KMS-11 (cell line): ENCODE measurements around the gene MGRN1.

Experiments used
- H2AFZ ChIP-seq: fragments of 200-600 bp; sonication (generic); 2 replicates; pipeline ENCODE4 v1.6.1; 2016; ENCODE audit warnings: antibody characterized with exemption, mixed run types, low read depth
- H3K27ac ChIP-seq: fragments of 200-600 bp; sonication (generic); 2 replicates; pipeline ENCODE4 v1.6.1; 2016; ENCODE audit warnings: mild to moderate bottlenecking, mixed run types
- H3K27me3 ChIP-seq: fragments of 200-600 bp; sonication (generic); 2 replicates; pipeline ENCODE4 v1.6.1; 2017; ENCODE audit warnings: mild to moderate bottlenecking, low read depth, mixed run types, moderate library complexity; ENCODE audit not compliant: insufficient read depth
- H3K36me3 ChIP-seq: fragments of 200-600 bp; sonication (generic); 2 replicates; pipeline ENCODE4 v1.6.1; 2017; ENCODE audit warnings: mild to moderate bottlenecking, mixed run types; ENCODE audit not compliant: insufficient read depth
- H3K4me1 ChIP-seq: fragments of 200-600 bp; sonication (generic); 2 replicates; pipeline ENCODE4 v1.6.1; 2016; ENCODE audit warnings: mild to moderate bottlenecking, low read depth, mixed run types; ENCODE audit not compliant: poor library complexity, severe bottlenecking
- H3K4me2 ChIP-seq: fragments of 200-600 bp; sonication (generic); 2 replicates; pipeline ENCODE4 v1.7.0; 2016; ENCODE audit warnings: mild to moderate bottlenecking, mixed run types
- H3K4me3 ChIP-seq: fragments of 200-600 bp; sonication (generic); IDR thresholded peaks from 2 replicates; pipeline ENCODE4 v1.6.1; 2017; ENCODE audit warnings: low read depth, low read length, mixed read lengths; ENCODE audit not compliant: insufficient read depth
- H3K79me2 ChIP-seq: fragments of 200-600 bp; sonication (generic); 2 replicates; pipeline ENCODE4 v1.6.1; 2016; ENCODE audit warnings: low read depth, mixed run types; ENCODE audit not compliant: insufficient read depth
- H3K9ac ChIP-seq: fragments of 200-600 bp; sonication (generic); 2 replicates; pipeline ENCODE4 v1.6.1; 2016; ENCODE audit warnings: mild to moderate bottlenecking, mixed run types
- H4K20me1 ChIP-seq: fragments of 200-600 bp; sonication (generic); 2 replicates; pipeline ENCODE4 v1.6.1; 2016; ENCODE audit warnings: mild to moderate bottlenecking, mixed run types; ENCODE audit not compliant: insufficient read depth
- CTCF ChIP-seq: fragments of 200-600 bp; sonication (generic); conservative IDR thresholded peaks from 2 replicates; pipeline ENCODE4 v1.6.1; 2017; ENCODE audit warnings: low read depth, mild to moderate bottlenecking, antibody characterized with exemption, low read length, moderate library complexity, mixed read lengths

The MGRN1 gene

GRCh38 chr16:4696905-4697847 lies 72.5 kb downstream of the MGRN1 start:
- peaks cover 4% of the 10 kb centered on the region; the same call in 1 of the 2 replicates for H3K36me3 ChIP-seq
- TF ChIP-seq CTCF: no peak
- no peak overlapping the region for H3K9ac ChIP-seq
- H3K4me1 ChIP-seq: peaks cover 12% of the 10 kb centered on the region
- peaks cover 7% of the 10 kb centered on the region; the same call in 1 of the 2 replicates for H3K79me2 ChIP-seq
- H3K4me2 ChIP-seq: no peak overlapping the region
- no peaks in the 10 kb centered on the region for H3K27me3 ChIP-seq
- H3K4me3 ChIP-seq: no peak overlapping the region
- H3K27ac ChIP-seq: no peak overlapping the region
- no peaks in the 10 kb centered on the region for H4K20me1 ChIP-seq
- no peak overlapping the region for H2AFZ ChIP-seq

GRCh38 chr16:4697848-4698291 lies 73.2 kb downstream of the MGRN1 start:
- Histone ChIP-seq H3K4me2 (no peak overlapping the region), H3K27ac (no peak overlapping the region), H3K4me3 (no peak overlapping the region), H3K36me3 (peaks cover 4% of the 10 kb centered on the region; the same call in 1 of the 2 replicates), H3K79me2 (peaks cover 7% of the 10 kb centered on the region; the same call in 1 of the 2 replicates), H4K20me1 (no peaks in the 10 kb centered on the region), H3K4me1 (peaks cover 5% of the 10 kb centered on the region), H3K9ac (no peak overlapping the region), H3K27me3 (no peaks in the 10 kb centered on the region), H2AFZ (no peak overlapping the region)
- no peak for TF ChIP-seq CTCF

GRCh38 chr16:4698321-4699045 lies 73.9 kb downstream of the MGRN1 start:
- H3K36me3 ChIP-seq: peaks cover 4% of the 10 kb centered on the region; the same call in 1 of the 2 replicates
- TF ChIP-seq CTCF: no peak

GRCh38 chr16:4699046-4699556 lies 74.5 kb downstream of the MGRN1 start:
- no peak overlapping the region for H3K9ac ChIP-seq
- H3K36me3 ChIP-seq: peaks cover 4% of the 10 kb centered on the region; the same call in 1 of the 2 replicates
- peaks cover 4% of the 10 kb centered on the region for H3K4me1 ChIP-seq

More at GRCh38 chr16:4698321-4699045, 73.9 kb downstream of the MGRN1 start:
- no peak overlapping the region for H3K4me2 ChIP-seq
- H3K27ac ChIP-seq: no peak overlapping the region
- H3K27me3 ChIP-seq: no peaks in the 10 kb centered on the region
- peaks cover 4% of the 10 kb centered on the region for H3K4me1 ChIP-seq
- no peak overlapping the region for H3K4me3 ChIP-seq
- no peak overlapping the region for H2AFZ ChIP-seq
- no peaks in the 10 kb centered on the region for H4K20me1 ChIP-seq
- H3K79me2 ChIP-seq: peaks cover 7% of the 10 kb centered on the region; the same call in 1 of the 2 replicates
- no peak overlapping the region for H3K9ac ChIP-seq

More at GRCh38 chr16:4699046-4699556, 74.5 kb downstream of the MGRN1 start:
- no peak for TF ChIP-seq CTCF
- H2AFZ ChIP-seq: no peak overlapping the region
- no peaks in the 10 kb centered on the region for H3K27me3 ChIP-seq
- H3K4me3 ChIP-seq: no peak overlapping the region
- no peak overlapping the region for H3K4me2 ChIP-seq
- 0 out of 2 replicates have a peak, but pooled peaks cover 2% of the 10 kb centered on the region for H3K79me2 ChIP-seq
- no peaks in the 10 kb centered on the region for H4K20me1 ChIP-seq
- H3K27ac ChIP-seq: no peak overlapping the region
